Kidney epithelial cell (primary cell): ENCODE measurements around the gene SLFN14. TPM values are rescaled to one million over a fixed set of nuclear protein-coding genes. Genes with fewer than 3 reads are reported as not detected.
"Not testable (repeated sequence)": the region's sequence is repeated elsewhere in the genome, so short reads cannot be mapped to it uniquely, and the experiment has no call there.

Experiments used
- DNase-seq: peaks from one replicate; pipeline ENCODE4 v3.0.0-alpha.2; 2010; ENCODE audit warnings: low read depth
- H3K27me3 ChIP-seq: 2 replicates; pipeline ENCODE4 v1.6.0; 2011; ENCODE audit warnings: low read length; ENCODE audit not compliant: control insufficient read depth, insufficient read depth
- H3K36me3 ChIP-seq: 2 replicates; pipeline ENCODE4 v1.5.1; 2011; ENCODE audit warnings: low read length; ENCODE audit not compliant: control insufficient read depth, insufficient read depth
- H3K4me3 ChIP-seq: 2 replicates; pipeline ENCODE4 v1.5.1; 2011; ENCODE audit warnings: low read depth, mild to moderate bottlenecking, control low read depth, low read length
- CTCF ChIP-seq: IDR thresholded peaks from 2 replicates; pipeline ENCODE4 v1.5.1; 2011; ENCODE audit warnings: mild to moderate bottlenecking, moderate library complexity, low read length, control low read depth, inconsistent platforms; ENCODE audit not compliant: insufficient read depth, poor library complexity, severe bottlenecking
- total RNA-seq: library from RNA; depleted of rRNA; stranded (reverse); fragments of >200 nt; gene quantifications from 2 replicates; pipeline ENCODE4 v1.2.3, GENCODE V29; 2015

Gene SLFN14
- total RNA-seq, 1 donor from 2014 or later: not detected

- Histone ChIP-seq H3K27me3 (peaks cover 2% of the 10 kb centered on the region), H3K36me3 (no peaks in the 10 kb centered on the region), H3K4me3 (peak overlapping the region; percentile 66)
- no peak for TF ChIP-seq CTCF
- no peak for DNase-seq
These were observed 7.9 kb upstream of the SLFN14 start for GRCh38 chr17:35568561-35568960.

- no peak for DNase-seq
- peak overlapping the region; percentile 66 for H3K4me3 ChIP-seq
These were observed 6.3 kb upstream of the SLFN14 start for GRCh38 chr17:35566968-35567367.

GRCh38 chr17:35563181-35563580 is 2.6 kb upstream of the SLFN14 start:
- not testable (repeated sequence) for DNase-seq, H3K4me3 ChIP-seq

More at GRCh38 chr17:35566968-35567367, 6.3 kb upstream of the SLFN14 start:
- TF ChIP-seq CTCF: no peak
- Histone ChIP-seq H3K36me3 (no peaks in the 10 kb centered on the region), H3K27me3 (peaks cover 2% of the 10 kb centered on the region)

GRCh38 chr17:35559495-35560210 is 966 bp downstream of the SLFN14 start:
- H3K4me3 ChIP-seq: no peak overlapping the region
- no peaks in the 10 kb centered on the region for H3K36me3 ChIP-seq
- H3K27me3 ChIP-seq: no peaks in the 10 kb centered on the region
- DNase-seq: no peak
- no peak for TF ChIP-seq CTCF

More at GRCh38 chr17:35563181-35563580, 2.6 kb upstream of the SLFN14 start:
- H3K36me3 ChIP-seq, H3K27me3 ChIP-seq: not testable (repeated sequence)

GRCh38 chr17:35557353-35557752 is 3.3 kb downstream of the SLFN14 start:
- no peak for DNase-seq
- H3K36me3 ChIP-seq: no peaks in the 10 kb centered on the region
- H3K4me3 ChIP-seq: no peak overlapping the region
- no peaks in the 10 kb centered on the region for H3K27me3 ChIP-seq
- TF ChIP-seq CTCF: no peak

GRCh38 chr17:35555691-35556090 is 4.9 kb downstream of the SLFN14 start:
- DNase-seq: no peak
- H3K27me3 ChIP-seq: no peaks in the 10 kb centered on the region
- no peak for TF ChIP-seq CTCF
- no peaks in the 10 kb centered on the region for H3K36me3 ChIP-seq
- H3K4me3 ChIP-seq: no peak overlapping the region
